HEK293T (cell line): ENCODE measurements around the gene CRIM1.

Experiments
- ARNT ChIP-seq: fragments of 450-650 bp; IDR thresholded peaks from 2 replicates; pipeline ENCODE4 v1.6.1; 2017; ENCODE audit warnings: mild to moderate bottlenecking
- BHLHE40 ChIP-seq: fragments of 450-650 bp; IDR thresholded peaks from 2 replicates; pipeline ENCODE4 v1.6.1; 2016; ENCODE audit warnings: mild to moderate bottlenecking, moderate library complexity, borderline replicate concordance
- ELF4 ChIP-seq: fragments of 450-650 bp; IDR thresholded peaks from 2 replicates; pipeline ENCODE4 v1.6.1; 2017; ENCODE audit warnings: antibody characterized with exemption
- FOXA1 ChIP-seq: fragments of 450-650 bp; IDR thresholded peaks from 2 replicates; pipeline ENCODE4 v1.6.1; 2016; ENCODE audit warnings: mild to moderate bottlenecking
- FOXK2 ChIP-seq: fragments of 450-650 bp; IDR thresholded peaks from 2 replicates; pipeline ENCODE4 v1.6.1; 2016; ENCODE audit warnings: mild to moderate bottlenecking
- HDGF ChIP-seq: fragments of 450-650 bp; IDR thresholded peaks from 2 replicates; pipeline ENCODE4 v1.6.1; 2017; ENCODE audit warnings: antibody characterized with exemption, borderline replicate concordance
- NFRKB ChIP-seq: fragments of 450-650 bp; IDR thresholded peaks from 2 replicates; pipeline ENCODE4 v1.6.1; 2016; ENCODE audit warnings: mild to moderate bottlenecking, moderate library complexity
- SP1 ChIP-seq: fragments of 450-650 bp; IDR thresholded peaks from 2 replicates; pipeline ENCODE4 v1.6.1; 2017
- SUZ12 ChIP-seq: fragments of 450-650 bp; IDR thresholded peaks from 2 replicates; pipeline ENCODE4 v1.6.1; 2016; ENCODE audit warnings: mild to moderate bottlenecking
- TF ChIP-seq, protein P1 (sequence below): fragments of 450-650 bp; IDR thresholded peaks from 2 replicates; pipeline ENCODE4 v1.6.1; 2016

DNA sequence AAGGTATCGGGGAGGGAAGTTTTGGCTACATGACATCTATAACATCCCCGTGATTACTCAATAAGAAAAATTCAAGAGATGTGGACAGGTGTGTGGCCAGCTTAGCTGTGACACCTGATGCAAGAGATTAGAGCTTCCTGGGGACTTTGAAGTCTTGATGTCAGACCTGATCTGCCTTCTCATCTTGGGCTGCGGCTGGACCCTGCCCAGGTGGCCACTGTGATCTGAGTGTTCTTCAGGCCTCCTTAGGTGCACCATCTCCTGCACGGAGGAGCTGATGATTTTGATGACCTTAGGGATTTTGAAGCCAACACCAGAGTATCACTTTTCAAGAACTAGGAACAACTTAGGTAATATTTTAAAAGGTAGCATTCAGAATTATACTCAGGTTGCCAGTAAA, 128.9 kb downstream of the CRIM1 start:
- TF ChIP-seq FOXA1 (no peak), HDGF (no peak), FOXK2 (no peak), ELF4 (no peak), SUZ12 (no peak), ARNT (no peak), BHLHE40 (no peak), NFRKB (no peak), SP1 (no peak)
- TF ChIP-seq, protein P1, sequence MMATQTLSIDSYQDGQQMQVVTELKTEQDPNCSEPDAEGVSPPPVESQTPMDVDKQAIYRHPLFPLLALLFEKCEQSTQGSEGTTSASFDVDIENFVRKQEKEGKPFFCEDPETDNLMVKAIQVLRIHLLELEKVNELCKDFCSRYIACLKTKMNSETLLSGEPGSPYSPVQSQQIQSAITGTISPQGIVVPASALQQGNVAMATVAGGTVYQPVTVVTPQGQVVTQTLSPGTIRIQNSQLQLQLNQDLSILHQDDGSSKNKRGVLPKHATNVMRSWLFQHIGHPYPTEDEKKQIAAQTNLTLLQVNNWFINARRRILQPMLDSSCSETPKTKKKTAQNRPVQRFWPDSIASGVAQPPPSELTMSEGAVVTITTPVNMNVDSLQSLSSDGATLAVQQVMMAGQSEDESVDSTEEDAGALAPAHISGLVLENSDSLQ = no peak
